LNCaP clone FGC (cell line): ENCODE results near the gene ANKH.

ENCODE experiments used
- DNase-seq: peaks from one replicate; pipeline ENCODE4 v3.0.0-alpha.2; 2011; ENCODE audit warnings: low read depth
- H3K4me3 ChIP-seq: 2 replicates; pipeline ENCODE4 v1.5.1; 2011; ENCODE audit warnings: mild to moderate bottlenecking, low read depth, low read length, control low read depth
- TF ChIP-seq, protein P1 (sequence below): IDR thresholded peaks from 2 replicates; pipeline ENCODE4 v1.5.1; 2012; ENCODE audit warnings: mild to moderate bottlenecking; ENCODE audit not compliant: control insufficient read depth, insufficient read depth; ENCODE audit errors: extremely low read depth

The ANKH gene

GRCh38 chr5:14760548-14761002 lies 111.0 kb downstream of the ANKH start:
- H3K4me3 ChIP-seq, result no peak overlapping the region
- no peak for DNase-seq
- TF ChIP-seq, protein P1, sequence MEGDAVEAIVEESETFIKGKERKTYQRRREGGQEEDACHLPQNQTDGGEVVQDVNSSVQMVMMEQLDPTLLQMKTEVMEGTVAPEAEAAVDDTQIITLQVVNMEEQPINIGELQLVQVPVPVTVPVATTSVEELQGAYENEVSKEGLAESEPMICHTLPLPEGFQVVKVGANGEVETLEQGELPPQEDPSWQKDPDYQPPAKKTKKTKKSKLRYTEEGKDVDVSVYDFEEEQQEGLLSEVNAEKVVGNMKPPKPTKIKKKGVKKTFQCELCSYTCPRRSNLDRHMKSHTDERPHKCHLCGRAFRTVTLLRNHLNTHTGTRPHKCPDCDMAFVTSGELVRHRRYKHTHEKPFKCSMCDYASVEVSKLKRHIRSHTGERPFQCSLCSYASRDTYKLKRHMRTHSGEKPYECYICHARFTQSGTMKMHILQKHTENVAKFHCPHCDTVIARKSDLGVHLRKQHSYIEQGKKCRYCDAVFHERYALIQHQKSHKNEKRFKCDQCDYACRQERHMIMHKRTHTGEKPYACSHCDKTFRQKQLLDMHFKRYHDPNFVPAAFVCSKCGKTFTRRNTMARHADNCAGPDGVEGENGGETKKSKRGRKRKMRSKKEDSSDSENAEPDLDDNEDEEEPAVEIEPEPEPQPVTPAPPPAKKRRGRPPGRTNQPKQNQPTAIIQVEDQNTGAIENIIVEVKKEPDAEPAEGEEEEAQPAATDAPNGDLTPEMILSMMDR, result no peak

DNA sequence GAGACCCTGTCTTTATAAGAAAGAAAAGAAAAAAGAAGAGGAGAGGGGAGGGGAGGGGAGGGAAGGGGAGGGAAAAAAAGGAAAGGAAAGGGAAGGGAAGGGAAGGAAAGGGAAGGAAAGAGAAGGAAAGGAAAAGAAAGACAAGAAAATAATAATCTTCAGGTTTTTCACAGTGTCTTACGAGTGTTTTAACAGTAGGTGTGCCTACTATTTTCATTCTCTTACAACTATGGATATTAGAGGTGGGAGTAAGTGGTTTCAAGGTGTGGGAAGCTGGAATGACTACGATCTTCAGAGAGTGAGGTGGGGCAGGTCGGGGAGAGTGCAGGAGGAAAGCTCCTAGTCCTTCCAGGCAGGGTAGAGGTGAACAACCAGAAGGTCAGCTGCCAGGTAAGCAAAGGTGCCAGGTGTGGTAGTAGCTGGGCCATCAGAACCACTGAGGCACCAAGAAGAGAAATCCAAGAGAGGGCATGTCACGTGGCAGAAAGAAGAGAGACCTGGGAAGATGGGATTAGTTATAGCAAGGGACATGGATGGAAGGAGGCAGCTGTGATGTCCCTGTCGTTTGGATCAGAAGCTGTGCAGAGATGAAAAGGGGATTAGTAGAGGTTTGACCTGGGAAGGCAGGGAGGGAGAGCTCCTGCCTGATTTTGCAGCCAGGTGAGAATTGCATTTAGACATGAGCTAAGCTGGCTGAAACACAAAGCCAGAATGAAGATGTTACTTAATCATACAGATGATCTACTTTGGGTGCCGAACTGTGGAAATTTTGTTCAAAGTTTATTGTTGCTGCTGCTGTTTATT lies 111.6 kb downstream of the ANKH start:
- TF ChIP-seq, protein P1, result no peak
- DNase-seq, result no peak
- H3K4me3 ChIP-seq, result no peak overlapping the region

GRCh38 chr5:14757850-14758249 lies 113.7 kb downstream of the ANKH start:
- TF ChIP-seq, protein P1, result no peak
- DNase-seq, result no peak
- no peak overlapping the region for H3K4me3 ChIP-seq

- no peak for DNase-seq
- TF ChIP-seq, protein P1, result no peak
- no peak overlapping the region for H3K4me3 ChIP-seq
Observed at GRCh38 chr5:14756478-14756877, 115.1 kb downstream of the ANKH start.

GRCh38 chr5:14753947-14754346 lies 117.6 kb downstream of the ANKH start:
- DNase-seq, result no peak
- TF ChIP-seq, protein P1, result no peak
- no peak overlapping the region for H3K4me3 ChIP-seq

DNA sequence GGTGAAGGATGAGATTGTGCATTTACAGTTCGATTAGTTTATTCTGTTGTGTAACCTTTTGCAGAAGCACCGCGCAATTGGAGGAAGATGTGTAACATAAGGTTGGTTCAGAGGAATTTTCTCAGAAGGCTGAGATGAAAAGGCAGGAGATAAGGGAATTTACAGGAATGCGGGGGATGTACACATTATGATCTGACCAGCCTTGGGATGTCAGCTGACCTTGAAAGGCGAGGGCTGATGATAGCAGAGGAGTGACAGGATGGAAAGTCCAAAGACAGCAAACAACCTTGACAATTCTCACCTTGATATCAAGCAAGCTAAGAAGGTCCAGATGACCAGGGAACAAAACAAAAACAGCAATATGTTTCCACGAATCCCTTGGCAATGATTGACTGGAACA lies 118.3 kb downstream of the ANKH start:
- TF ChIP-seq, protein P1, result no peak
- H3K4me3 ChIP-seq, result no peak overlapping the region
- no peak for DNase-seq
